Measurements from ENCODE around the gene SLK.

Gene SLK

GRCh38 chr10:104043185-104043830, 76.4 kb downstream of the SLK start:
- H4K20me1 ChIP-seq (ENCODE audit: insufficient read depth, low read length): no peaks in the 10 kb centered on the region
- no peak overlapping the region for H3K4me3 ChIP-seq (ENCODE audit: low read length)
- H3K27me3 ChIP-seq (replicated peaks; ENCODE audit: insufficient read depth, low read length): no peaks in the 10 kb centered on the region
- no peak overlapping the region for H2AFZ ChIP-seq (ENCODE audit: low read length)
- H3K9me3 ChIP-seq (replicated peaks; ENCODE audit: insufficient read depth, low read length): no peaks in the 10 kb centered on the region
- no peaks in the 10 kb centered on the region for H3K9me2 ChIP-seq (replicated peaks; ENCODE audit: insufficient read depth, low read length)
- H3K9ac ChIP-seq (ENCODE audit: low read length): no peak overlapping the region
- no peak overlapping the region for H3K4me2 ChIP-seq (ENCODE audit: low read depth, low read length)
- H3K4me1 ChIP-seq (ENCODE audit: low read length): no peaks in the 10 kb centered on the region
- H3K79me2 ChIP-seq (ENCODE audit: low read length): no peaks in the 10 kb centered on the region
- TF ChIP-seq EZH2 (optimal IDR thresholded peaks at IDR 0.05; ENCODE audit: low read depth, low read length) (no peak), EZH2phosphoT487 (IDR thresholded peaks at IDR 0.05; ENCODE audit: low read length) (no peak), CTCF (IDR thresholded peaks at IDR 0.05; ENCODE audit: low read length) (no peak)
- H3K36me3 ChIP-seq (replicated peaks; ENCODE audit: insufficient read depth, low read length): no peaks in the 10 kb centered on the region
- no peaks in the 10 kb centered on the region for H3F3A ChIP-seq (ENCODE audit: insufficient read depth, low read length)
- H3K27ac ChIP-seq (ENCODE audit: low read length): no peak overlapping the region
- no peak for DNase-seq

- Histone ChIP-seq H3K9ac (ENCODE audit: low read length) (no peak overlapping the region), H3K27ac (ENCODE audit: low read length) (no peak overlapping the region), H3F3A (ENCODE audit: insufficient read depth, low read length) (no peaks in the 10 kb centered on the region), H3K9me2 (replicated peaks; ENCODE audit: insufficient read depth, low read length) (no peaks in the 10 kb centered on the region), H2AFZ (ENCODE audit: low read length) (no peak overlapping the region), H3K79me2 (ENCODE audit: low read length) (no peaks in the 10 kb centered on the region), H3K27me3 (replicated peaks; ENCODE audit: insufficient read depth, low read length) (no peaks in the 10 kb centered on the region), H3K9me3 (replicated peaks; ENCODE audit: insufficient read depth, low read length) (no peaks in the 10 kb centered on the region), H3K4me1 (ENCODE audit: low read length) (no peaks in the 10 kb centered on the region), H3K4me3 (ENCODE audit: low read length) (no peak overlapping the region), H4K20me1 (ENCODE audit: insufficient read depth, low read length) (no peaks in the 10 kb centered on the region), H3K4me2 (ENCODE audit: low read depth, low read length) (no peak overlapping the region), H3K36me3 (replicated peaks; ENCODE audit: insufficient read depth, low read length) (no peaks in the 10 kb centered on the region)
- TF ChIP-seq CTCF (IDR thresholded peaks at IDR 0.05; ENCODE audit: low read length) (no peak), EZH2phosphoT487 (IDR thresholded peaks at IDR 0.05; ENCODE audit: low read length) (no peak), EZH2 (optimal IDR thresholded peaks at IDR 0.05; ENCODE audit: low read depth, low read length) (no peak)
- no peak for DNase-seq
These were observed 76.9 kb downstream of the SLK start for GRCh38 chr10:104043854-104044253.

- no peaks in the 10 kb centered on the region for H3K79me2 ChIP-seq (ENCODE audit: low read length)
- no peak overlapping the region for H2AFZ ChIP-seq (ENCODE audit: low read length)
- H3K4me1 ChIP-seq (ENCODE audit: low read length): no peaks in the 10 kb centered on the region
- no peak overlapping the region for H3K4me2 ChIP-seq (ENCODE audit: low read depth, low read length)
- TF ChIP-seq CTCF (IDR thresholded peaks at IDR 0.05; ENCODE audit: low read length): peak; percentile 30
- TF ChIP-seq EZH2phosphoT487 (IDR thresholded peaks at IDR 0.05; ENCODE audit: low read length): no peak
- no peak overlapping the region for H3K4me3 ChIP-seq (ENCODE audit: low read length)
- H3K9ac ChIP-seq (ENCODE audit: low read length): no peak overlapping the region
- no peaks in the 10 kb centered on the region for H3K27me3 ChIP-seq (replicated peaks; ENCODE audit: insufficient read depth, low read length)
- no peak overlapping the region for H3K27ac ChIP-seq (ENCODE audit: low read length)
- H3F3A ChIP-seq (ENCODE audit: insufficient read depth, low read length): no peaks in the 10 kb centered on the region
- H3K9me3 ChIP-seq (replicated peaks; ENCODE audit: insufficient read depth, low read length): no peaks in the 10 kb centered on the region
- no peaks in the 10 kb centered on the region for H4K20me1 ChIP-seq (ENCODE audit: insufficient read depth, low read length)
- no peaks in the 10 kb centered on the region for H3K9me2 ChIP-seq (replicated peaks; ENCODE audit: insufficient read depth, low read length)
- H3K36me3 ChIP-seq (replicated peaks; ENCODE audit: insufficient read depth, low read length): no peaks in the 10 kb centered on the region
- peak; percentile 35 for DNase-seq
These were observed 78.5 kb downstream of the SLK start for GRCh38 chr10:104045151-104046089.
